RWPE1 (cell line): ENCODE results near the gene LAMA2.

ENCODE experiments used
- CTCF ChIA-PET: fragments of 350-600 bp; sonication (Branson Sonifier 250); formaldehyde crosslinking; extraction: SDS; loops from one replicate; lab custom pipeline; 2021; lab: Yijun Ruan, JAX
- POLR2A ChIA-PET: fragments of 400-600 bp; formaldehyde crosslinking; extraction: SDS; loops from one replicate; lab custom pipeline; 2020; ENCODE audit warnings: antibody characterized with exemption; ENCODE audit not compliant: low non-redundant PET; lab: Yijun Ruan, JAX
- DNase-seq: peaks from one replicate; pipeline ENCODE4 v3.0.0; 2012; ENCODE audit warnings: low spot score
- H3K27ac ChIP-seq: fragments of 450-650 bp; 2 replicates; pipeline ENCODE4 v1.5.1; 2017
- CTCF ChIP-seq: fragments of 450-650 bp; conservative IDR thresholded peaks from 2 replicates; pipeline ENCODE4 v1.5.1; 2017; ENCODE audit warnings: low read depth, mild to moderate bottlenecking

LAMA2 gene

GRCh38 chr6:129448965-129449364 is 566.0 kb downstream of the LAMA2 start:
- H3K27ac ChIP-seq: no peak overlapping the region
- no peak for TF ChIP-seq CTCF
- POLR2A ChIA-PET: no interaction called here
- no peak for DNase-seq
- CTCF ChIA-PET: no interaction called here

GRCh38 chr6:129451187-129451586 is 568.2 kb downstream of the LAMA2 start:
- no peak for TF ChIP-seq CTCF
- POLR2A ChIA-PET: no interaction called here
- DNase-seq: no peak
- CTCF ChIA-PET: no interaction called here
- no peak overlapping the region for H3K27ac ChIP-seq

GRCh38 chr6:129453073-129453472 is 570.1 kb downstream of the LAMA2 start:
- ChIA-PET POLR2A (no interaction called here), CTCF (no interaction called here)
- DNase-seq: no peak
- H3K27ac ChIP-seq: no peak overlapping the region
- no peak for TF ChIP-seq CTCF

- DNase-seq: no peak
- ChIA-PET CTCF (no interaction called here), POLR2A (no interaction called here)
- no peak for TF ChIP-seq CTCF
- H3K27ac ChIP-seq: no peak overlapping the region
These were observed 571.5 kb downstream of the LAMA2 start for GRCh38 chr6:129454488-129454887.

GRCh38 chr6:129455126-129455769 is 572.3 kb downstream of the LAMA2 start:
- TF ChIP-seq CTCF: no peak
- ChIA-PET CTCF (no interaction called here), POLR2A (no interaction called here)
- no peak overlapping the region for H3K27ac ChIP-seq
- DNase-seq: no peak

- ChIA-PET POLR2A (no interaction called here), CTCF (no interaction called here)
- TF ChIP-seq CTCF: no peak
- H3K27ac ChIP-seq: no peak overlapping the region
- no peak for DNase-seq
These were observed 577.3 kb downstream of the LAMA2 start for GRCh38 chr6:129460221-129460620.
